Adrenal gland (tissue), 5 donors: ENCODE data around the gene GZMH.

Experiments
- CTCF ChIP-seq, 6 experiments: fragments of 450-650 bp in 4 of 6; fragments of 200-600 bp in 2 of 6; sonication (generic) in 1 of 6; IDR thresholded peaks; 1 replicate in 5 of 6; 2 replicates in 1 of 6; pipeline versions ENCODE4 v1.5.1 to v1.8.0; 2016 to 2021; ENCODE audit warnings: antibody characterized with exemption in 6 of 6, mild to moderate bottlenecking in 2 of 6, moderate library complexity in 1 of 6
- POLR2A ChIP-seq, 2 donors: fragments of 450-650 bp; IDR thresholded peaks; one replicate each; pipeline ENCODE4 v1.6.1; 2017; ENCODE audit warnings: antibody characterized with exemption in 2 of 2, mild to moderate bottlenecking in 2 of 2, moderate library complexity in 1 of 2
- donor health status: DM: no; HTN: no; CAD: no.

- TF ChIP-seq POLR2A (IDR thresholded peaks at IDR 0.05): no peak
- no peak for TF ChIP-seq CTCF (IDR thresholded peaks at IDR 0.05)
These were observed at the start of gene GZMH for GRCh38 chr14:24609655-24610344.
